ENCODE data around the gene SNRPD3.
"Not testable (repeated sequence)": the region's sequence is repeated elsewhere in the genome, so short reads cannot be mapped to it uniquely, and the experiment has no call there.

The SNRPD3 gene

DNA sequence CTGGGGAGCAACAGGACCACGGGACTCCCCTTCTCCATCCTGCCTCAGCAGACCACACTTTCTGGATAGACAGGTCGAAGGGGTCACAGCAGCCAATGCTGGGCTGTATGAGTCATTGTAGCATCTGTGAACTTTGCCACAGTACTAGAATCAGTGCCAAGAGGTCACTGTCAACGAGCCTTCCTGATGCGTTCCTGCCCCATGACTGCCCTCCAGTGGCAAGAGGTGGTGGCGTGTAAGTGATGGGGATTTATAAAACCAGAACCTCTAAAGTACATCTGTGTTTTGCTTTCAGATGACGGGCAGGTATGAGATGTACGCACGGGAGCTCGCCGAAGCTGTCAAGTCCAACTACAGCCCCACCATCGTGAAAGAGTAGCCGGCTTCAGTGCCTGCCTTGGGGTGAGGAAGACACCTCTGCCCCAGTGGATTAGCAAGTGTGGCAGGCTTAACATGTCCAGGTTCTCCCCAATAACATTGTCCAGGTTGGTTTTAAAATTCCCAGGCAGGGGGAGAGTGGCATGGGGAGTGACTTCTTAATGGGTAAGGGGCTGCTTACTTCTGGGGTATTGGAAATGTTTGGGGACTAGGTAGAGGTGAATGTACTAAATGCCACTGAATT lies 30.3 kb upstream of the SNRPD3 start:
- in situ Hi-C loops (cut with HindIII; ENCODE audit: low pct_ligation_motif_present, low sequenced_read_pairs) = no loop called here
- Histone ChIP-seq H3K4me3 (ENCODE audit: low read depth, low read length) (no peak overlapping the region), H3K36me3 (replicated peaks) (no peaks in the 10 kb centered on the region), H3K27ac (no peak overlapping the region), H3K27me3 (replicated peaks) (no peaks in the 10 kb centered on the region)
- TF ChIP-seq, protein P1, sequence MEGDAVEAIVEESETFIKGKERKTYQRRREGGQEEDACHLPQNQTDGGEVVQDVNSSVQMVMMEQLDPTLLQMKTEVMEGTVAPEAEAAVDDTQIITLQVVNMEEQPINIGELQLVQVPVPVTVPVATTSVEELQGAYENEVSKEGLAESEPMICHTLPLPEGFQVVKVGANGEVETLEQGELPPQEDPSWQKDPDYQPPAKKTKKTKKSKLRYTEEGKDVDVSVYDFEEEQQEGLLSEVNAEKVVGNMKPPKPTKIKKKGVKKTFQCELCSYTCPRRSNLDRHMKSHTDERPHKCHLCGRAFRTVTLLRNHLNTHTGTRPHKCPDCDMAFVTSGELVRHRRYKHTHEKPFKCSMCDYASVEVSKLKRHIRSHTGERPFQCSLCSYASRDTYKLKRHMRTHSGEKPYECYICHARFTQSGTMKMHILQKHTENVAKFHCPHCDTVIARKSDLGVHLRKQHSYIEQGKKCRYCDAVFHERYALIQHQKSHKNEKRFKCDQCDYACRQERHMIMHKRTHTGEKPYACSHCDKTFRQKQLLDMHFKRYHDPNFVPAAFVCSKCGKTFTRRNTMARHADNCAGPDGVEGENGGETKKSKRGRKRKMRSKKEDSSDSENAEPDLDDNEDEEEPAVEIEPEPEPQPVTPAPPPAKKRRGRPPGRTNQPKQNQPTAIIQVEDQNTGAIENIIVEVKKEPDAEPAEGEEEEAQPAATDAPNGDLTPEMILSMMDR (IDR thresholded peaks at IDR 0.05; ENCODE audit: low read depth, low read length, missing control alignments) = peak; percentile 96
- DNase-seq = peak; percentile 74

DNA sequence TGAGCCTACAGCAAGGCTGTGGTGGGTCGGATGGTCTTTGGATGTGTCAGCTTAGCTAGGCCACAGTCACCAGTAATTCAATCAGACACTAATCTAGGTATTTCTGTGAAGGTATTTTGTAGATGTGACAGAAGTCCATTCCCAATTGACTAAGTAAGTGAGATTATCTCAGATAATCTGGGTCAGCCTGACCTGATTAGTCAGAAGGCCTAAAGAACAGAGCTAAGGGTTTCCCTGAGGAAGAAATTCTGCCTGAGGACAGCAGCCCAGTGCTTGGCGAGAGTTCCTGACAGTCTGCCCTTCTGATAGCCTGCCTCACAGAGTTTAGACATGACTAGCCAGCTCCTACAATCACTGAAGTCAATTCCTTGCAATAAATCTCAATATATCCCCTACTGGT lies 29.6 kb upstream of the SNRPD3 start:
- no peak overlapping the region for H3K27ac ChIP-seq
- no peaks in the 10 kb centered on the region for H3K27me3 ChIP-seq (replicated peaks)
- DNase-seq = no peak
- in situ Hi-C loops (cut with HindIII; ENCODE audit: low pct_ligation_motif_present, low sequenced_read_pairs) = no loop called here
- TF ChIP-seq, protein P1 (IDR thresholded peaks at IDR 0.05; ENCODE audit: low read depth, low read length, missing control alignments) = no peak
- no peak overlapping the region for H3K4me3 ChIP-seq (ENCODE audit: low read depth, low read length)
- H3K36me3 ChIP-seq (replicated peaks) = no peaks in the 10 kb centered on the region

DNA sequence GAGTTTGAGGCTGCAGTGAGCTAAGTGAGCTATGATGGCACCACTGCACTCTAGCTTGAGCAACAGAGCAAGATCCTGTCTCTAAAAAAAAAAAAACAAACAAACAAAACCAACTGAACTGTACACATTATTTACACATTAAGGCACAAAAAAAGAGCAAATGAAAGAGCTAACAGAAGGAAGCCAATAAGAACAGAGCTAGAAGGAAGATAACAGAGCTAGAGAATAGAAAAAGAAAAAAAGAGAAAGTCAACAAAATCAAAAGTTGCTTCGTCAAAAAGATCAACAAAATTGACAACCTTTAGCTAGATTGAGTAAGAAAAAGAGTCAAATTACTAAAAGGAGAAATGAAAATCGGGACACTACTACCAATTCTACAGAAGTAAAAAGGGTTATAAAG lies 25.9 kb upstream of the SNRPD3 start:
- H3K27ac ChIP-seq = no peak overlapping the region
- no peak for DNase-seq
- H3K36me3 ChIP-seq (replicated peaks) = no peaks in the 10 kb centered on the region
- in situ Hi-C loops (cut with HindIII; ENCODE audit: low pct_ligation_motif_present, low sequenced_read_pairs) = no loop called here
- TF ChIP-seq, protein P1 (IDR thresholded peaks at IDR 0.05; ENCODE audit: low read depth, low read length, missing control alignments) = no peak
- H3K4me3 ChIP-seq (ENCODE audit: low read depth, low read length) = no peak overlapping the region
- H3K27me3 ChIP-seq (replicated peaks) = no peaks in the 10 kb centered on the region

DNA sequence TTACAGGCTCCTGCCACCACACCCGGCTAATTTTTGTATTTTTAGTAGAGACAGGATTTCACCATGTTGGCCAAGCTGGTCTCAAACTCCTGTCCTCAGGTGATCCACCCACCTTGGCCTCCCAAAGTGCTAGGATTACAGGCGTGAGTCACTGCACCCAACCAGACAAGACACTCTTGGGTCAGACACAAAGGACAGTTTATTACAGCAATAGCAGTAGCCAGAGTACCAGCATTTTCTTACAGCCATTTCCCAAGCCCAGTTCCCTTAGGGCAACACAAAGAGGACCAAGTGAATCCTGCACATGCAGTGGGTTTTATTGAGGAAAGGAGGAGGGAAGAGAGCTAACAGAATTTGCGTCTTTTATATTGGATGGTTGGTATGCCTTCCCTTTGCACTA lies 24.8 kb upstream of the SNRPD3 start:
- in situ Hi-C loops (cut with HindIII; ENCODE audit: low pct_ligation_motif_present, low sequenced_read_pairs) = not testable (repeated sequence)

DNA sequence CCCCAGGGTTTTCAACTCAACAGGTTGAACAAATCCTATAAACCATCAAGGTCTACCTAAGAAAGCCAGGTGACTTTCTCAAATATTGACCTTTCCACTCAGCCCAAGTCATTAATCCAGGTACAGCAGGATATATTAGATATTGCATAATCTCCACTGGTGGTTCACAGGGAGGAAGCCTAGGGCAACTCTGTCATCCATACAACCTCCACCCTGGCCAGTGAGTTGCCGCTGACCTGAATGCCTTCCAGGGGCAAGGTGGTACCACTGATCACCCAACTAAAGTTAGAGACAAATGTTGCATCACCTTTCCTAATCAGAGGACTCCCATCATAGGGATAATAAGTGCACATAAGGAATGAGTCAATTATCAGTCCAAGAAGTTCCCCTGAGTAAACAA lies 23.7 kb upstream of the SNRPD3 start:
- H3K27ac ChIP-seq = no peak overlapping the region
- no peaks in the 10 kb centered on the region for H3K36me3 ChIP-seq (replicated peaks)
- TF ChIP-seq, protein P1 (IDR thresholded peaks at IDR 0.05; ENCODE audit: low read depth, low read length, missing control alignments) = no peak
- no peak for DNase-seq
- H3K27me3 ChIP-seq (replicated peaks) = no peaks in the 10 kb centered on the region
- in situ Hi-C loops (cut with HindIII; ENCODE audit: low pct_ligation_motif_present, low sequenced_read_pairs) = no loop called here
- no peak overlapping the region for H3K4me3 ChIP-seq (ENCODE audit: low read depth, low read length)

More for the DNA sequence above, 24.8 kb upstream of the SNRPD3 start:
- H3K27me3 ChIP-seq (replicated peaks); DNase-seq; H3K36me3 ChIP-seq (replicated peaks); H3K27ac ChIP-seq; H3K4me3 ChIP-seq (ENCODE audit: low read depth, low read length): not testable (repeated sequence)

DNA sequence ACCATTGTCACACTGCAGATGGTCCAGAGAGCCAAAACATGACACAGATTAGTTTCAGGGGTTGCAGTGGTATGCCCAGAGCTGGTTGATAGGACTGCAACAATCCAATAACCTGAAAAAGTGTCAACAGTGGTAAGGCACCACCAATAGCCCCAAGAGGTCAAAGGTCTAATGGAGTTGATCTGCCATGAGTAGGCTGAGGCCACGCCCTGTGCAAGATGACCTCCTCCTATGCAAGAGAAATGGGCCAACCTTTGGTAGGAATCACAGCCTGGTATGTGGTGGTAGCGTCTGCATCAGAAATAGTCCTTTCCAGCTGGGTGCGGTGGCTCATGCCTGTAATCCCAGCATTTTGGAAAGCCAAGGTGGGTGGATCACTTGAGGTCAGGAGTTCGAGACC lies 20.5 kb upstream of the SNRPD3 start:
- in situ Hi-C loops (cut with HindIII; ENCODE audit: low pct_ligation_motif_present, low sequenced_read_pairs) = no loop called here
- TF ChIP-seq, protein P1 (IDR thresholded peaks at IDR 0.05; ENCODE audit: low read depth, low read length, missing control alignments) = no peak
- H3K4me3 ChIP-seq (ENCODE audit: low read depth, low read length) = no peak overlapping the region

More for the DNA sequence above, 20.5 kb upstream of the SNRPD3 start:
- no peak for DNase-seq
- no peak overlapping the region for H3K27ac ChIP-seq
- peaks cover 4% of the 10 kb centered on the region for H3K36me3 ChIP-seq (replicated peaks)
- H3K27me3 ChIP-seq (replicated peaks) = no peaks in the 10 kb centered on the region

Measured in brain microvascular endothelial cell (primary cell).